Uterus (tissue), 4 donors: ENCODE measurements around the gene CLSTN2. TPM values are rescaled to one million over a fixed set of nuclear protein-coding genes. Genes with fewer than 3 reads are reported as not detected.

Experiments used
- DNase-seq, 2 donors: peaks; one replicate each; pipeline ENCODE4 v3.0.0-alpha.2; 2019 to 2020
- H3K27ac ChIP-seq, 2 donors: fragments of 200-600 bp; sonication (generic); 1 replicate in 1 of 2; 2 replicates in 1 of 2; pipeline ENCODE4 v1.5.1; 2016 to 2018
- H3K27me3 ChIP-seq, 2 donors: fragments of 200-600 bp; sonication (generic); one replicate each; pipeline ENCODE4 v1.5.1; 2018 to 2019; ENCODE audit warnings: control low read depth in 1 of 2
- H3K36me3 ChIP-seq, 2 donors: fragments of 200-600 bp; sonication (generic); one replicate each; pipeline ENCODE4 v1.5.1; 2019; ENCODE audit warnings: control low read depth in 1 of 2
- H3K4me1 ChIP-seq, 2 donors: fragments of 200-600 bp; sonication (generic); one replicate each; pipeline ENCODE4 v1.5.1; 2018 to 2019; ENCODE audit warnings: control low read depth in 1 of 2
- H3K4me3 ChIP-seq, 2 donors: fragments of 200-600 bp; sonication (generic); 1 replicate in 1 of 2; 2 replicates in 1 of 2; pipeline ENCODE4 v1.5.1; 2018 to 2019; ENCODE audit warnings: mild to moderate bottlenecking in 1 of 2
- H3K9me3 ChIP-seq, 2 donors: fragments of 200-600 bp; sonication (generic); one replicate each; pipeline ENCODE4 v1.5.1; 2019; ENCODE audit warnings: control low read depth in 1 of 2
- POLR2A ChIP-seq, 2 donors: fragments of 450-650 bp; IDR thresholded peaks; one replicate each; pipeline ENCODE4 v1.6.1; 2016; ENCODE audit warnings: antibody characterized with exemption in 2 of 2, mild to moderate bottlenecking in 1 of 2, moderate library complexity in 1 of 2
- intact Hi-C: fragments of 100-400 bp; cut with DNase I; formaldehyde crosslinking; loops from one replicate; pipeline ENCODE4 v1.15.1; 2023; ENCODE audit warnings: low total_unique reads
- total RNA-seq, 4 donors: library from RNA; depleted of rRNA in 3 of 4; stranded (reverse); fragments of >200 nt in 3 of 4; gene quantifications; one replicate each; pipeline versions ENCODE4 v1.1.0 to v1.2.4, GENCODE V29; 2014 to 2023
- TF ChIP-seq, protein P1 (sequence below), 4 experiments: fragments of 200-600 bp in 2 of 4; fragments of 450-650 bp in 2 of 4; sonication (generic) in 2 of 4; IDR thresholded peaks; one replicate each; pipeline ENCODE4 v1.5.1; 2016 to 2019; ENCODE audit warnings: antibody characterized with exemption in 4 of 4, mild to moderate bottlenecking in 2 of 4, moderate library complexity in 1 of 4
- donor health status: DM: yes; HTN: yes; CAD: no.

Gene CLSTN2
- total RNA-seq, 4 donors from 2014 or later, result 4.7 to 32.2 (median 19.2) TPM

DNA sequence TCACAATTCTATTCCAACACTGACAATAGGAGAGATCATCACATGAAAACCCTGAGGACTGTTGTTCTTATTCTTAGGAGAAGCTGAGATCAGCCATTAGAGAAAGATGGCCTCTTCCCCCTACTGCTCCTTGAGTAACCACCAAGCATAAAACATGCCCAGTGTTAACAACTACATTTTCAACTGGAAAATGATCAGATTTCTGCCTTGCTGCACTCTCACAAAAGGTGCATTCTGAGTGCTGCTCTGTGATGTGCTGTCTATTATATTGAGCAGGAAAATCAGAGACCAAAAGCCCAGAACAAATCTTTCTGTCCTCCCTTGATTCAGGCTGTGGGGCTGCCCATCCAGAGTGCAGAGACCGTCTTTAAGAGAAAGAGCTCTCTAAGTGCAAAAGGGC is 438.2 kb downstream of the CLSTN2 start:
- Histone ChIP-seq H3K27ac (no peak overlapping the region), H3K4me3 (no peak overlapping the region), H3K27me3 (no peaks in the 10 kb centered on the region), H3K36me3 (no peaks in the 10 kb centered on the region), H3K4me1 (no peaks in the 10 kb centered on the region), H3K9me3 (no peaks in the 10 kb centered on the region)
- TF ChIP-seq POLR2A (IDR thresholded peaks at IDR 0.05), result no peak
- TF ChIP-seq, protein P1, sequence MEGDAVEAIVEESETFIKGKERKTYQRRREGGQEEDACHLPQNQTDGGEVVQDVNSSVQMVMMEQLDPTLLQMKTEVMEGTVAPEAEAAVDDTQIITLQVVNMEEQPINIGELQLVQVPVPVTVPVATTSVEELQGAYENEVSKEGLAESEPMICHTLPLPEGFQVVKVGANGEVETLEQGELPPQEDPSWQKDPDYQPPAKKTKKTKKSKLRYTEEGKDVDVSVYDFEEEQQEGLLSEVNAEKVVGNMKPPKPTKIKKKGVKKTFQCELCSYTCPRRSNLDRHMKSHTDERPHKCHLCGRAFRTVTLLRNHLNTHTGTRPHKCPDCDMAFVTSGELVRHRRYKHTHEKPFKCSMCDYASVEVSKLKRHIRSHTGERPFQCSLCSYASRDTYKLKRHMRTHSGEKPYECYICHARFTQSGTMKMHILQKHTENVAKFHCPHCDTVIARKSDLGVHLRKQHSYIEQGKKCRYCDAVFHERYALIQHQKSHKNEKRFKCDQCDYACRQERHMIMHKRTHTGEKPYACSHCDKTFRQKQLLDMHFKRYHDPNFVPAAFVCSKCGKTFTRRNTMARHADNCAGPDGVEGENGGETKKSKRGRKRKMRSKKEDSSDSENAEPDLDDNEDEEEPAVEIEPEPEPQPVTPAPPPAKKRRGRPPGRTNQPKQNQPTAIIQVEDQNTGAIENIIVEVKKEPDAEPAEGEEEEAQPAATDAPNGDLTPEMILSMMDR (IDR thresholded peaks at IDR 0.05), result no peak
- intact Hi-C loops, result no loop called here
- no peak for DNase-seq

GRCh38 chr3:140375002-140375401 is 440.0 kb downstream of the CLSTN2 start:
- no peak overlapping the region for H3K27ac ChIP-seq
- H3K4me3 ChIP-seq, result no peak overlapping the region
- H3K36me3 ChIP-seq, result no peaks in the 10 kb centered on the region
- no peaks in the 10 kb centered on the region for H3K9me3 ChIP-seq
- H3K4me1 ChIP-seq, result no peaks in the 10 kb centered on the region
- H3K27me3 ChIP-seq, result no peaks in the 10 kb centered on the region
- no peak for DNase-seq
- no peak for TF ChIP-seq POLR2A (IDR thresholded peaks at IDR 0.05)
- TF ChIP-seq, protein P1 (IDR thresholded peaks at IDR 0.05), result no peak
- intact Hi-C loops, result no loop called here

GRCh38 chr3:140376136-140376889 is 441.3 kb downstream of the CLSTN2 start:
- DNase-seq, result no peak
- no peaks in the 10 kb centered on the region for H3K4me1 ChIP-seq

GRCh38 chr3:140377644-140378043 is 442.7 kb downstream of the CLSTN2 start:
- no peak overlapping the region for H3K27ac ChIP-seq

More at GRCh38 chr3:140376136-140376889, 441.3 kb downstream of the CLSTN2 start:
- no peak for TF ChIP-seq POLR2A (IDR thresholded peaks at IDR 0.05)
- TF ChIP-seq, protein P1 (IDR thresholded peaks at IDR 0.05), result no peak
- Histone ChIP-seq H3K36me3 (no peaks in the 10 kb centered on the region), H3K4me3 (no peak overlapping the region), H3K27ac (no peak overlapping the region), H3K9me3 (no peaks in the 10 kb centered on the region), H3K27me3 (no peaks in the 10 kb centered on the region)
- intact Hi-C loops, result no loop called here

More at GRCh38 chr3:140377644-140378043, 442.7 kb downstream of the CLSTN2 start:
- intact Hi-C loops, result no loop called here
- no peaks in the 10 kb centered on the region for H3K9me3 ChIP-seq
- H3K4me3 ChIP-seq, result no peak overlapping the region
- H3K27me3 ChIP-seq, result no peaks in the 10 kb centered on the region
- no peaks in the 10 kb centered on the region for H3K4me1 ChIP-seq
- no peaks in the 10 kb centered on the region for H3K36me3 ChIP-seq
- no peak for DNase-seq
- TF ChIP-seq POLR2A (IDR thresholded peaks at IDR 0.05), result no peak
- TF ChIP-seq, protein P1 (IDR thresholded peaks at IDR 0.05), result no peak
